ENCODE results near the gene KLF16.

KLF16 gene

GRCh38 chr19:1866693-1867348 lies 3.4 kb upstream of the KLF16 start:
- H3K9ac ChIP-seq (ENCODE audit: low read length), result no peak overlapping the region
- TF ChIP-seq CTCF (IDR thresholded peaks at IDR 0.05; ENCODE audit: low read length) (no peak), EZH2phosphoT487 (IDR thresholded peaks at IDR 0.05; ENCODE audit: low read length) (no peak)
- H3K36me3 ChIP-seq (replicated peaks; ENCODE audit: insufficient read depth, low read length), result no peaks in the 10 kb centered on the region
- H3K79me2 ChIP-seq (ENCODE audit: low read length), result peaks cover 28% of the 10 kb centered on the region
- H3F3A ChIP-seq (ENCODE audit: insufficient read depth, low read length), result peaks cover 14% of the 10 kb centered on the region; the same call in 1 of the 2 replicates
- DNase-seq, result no peak
- H2AFZ ChIP-seq (ENCODE audit: low read length), result no peak overlapping the region
- no peak overlapping the region for H3K27ac ChIP-seq (ENCODE audit: low read length)
- H3K4me2 ChIP-seq (ENCODE audit: low read depth, low read length), result no peak overlapping the region
- no peaks in the 10 kb centered on the region for H3K9me2 ChIP-seq (replicated peaks; ENCODE audit: insufficient read depth, low read length)
- H3K4me3 ChIP-seq (ENCODE audit: low read length), result no peak overlapping the region
- no peaks in the 10 kb centered on the region for H4K20me1 ChIP-seq (ENCODE audit: insufficient read depth, low read length)
- peaks cover 9% of the 10 kb centered on the region for H3K4me1 ChIP-seq (ENCODE audit: low read length)
- H3K27me3 ChIP-seq (replicated peaks; ENCODE audit: insufficient read depth, low read length), result no peaks in the 10 kb centered on the region
- H3K9me3 ChIP-seq (replicated peaks; ENCODE audit: insufficient read depth, low read length), result no peaks in the 10 kb centered on the region

- no peak for DNase-seq
- H3K27me3 ChIP-seq (replicated peaks; ENCODE audit: insufficient read depth, low read length), result no peaks in the 10 kb centered on the region
- H3K4me1 ChIP-seq (ENCODE audit: low read length), result peaks cover 15% of the 10 kb centered on the region
- no peaks in the 10 kb centered on the region for H4K20me1 ChIP-seq (ENCODE audit: insufficient read depth, low read length)
- peak overlapping the region; percentile 92; the same call in 1 of the 2 replicates for H3K27ac ChIP-seq (ENCODE audit: low read length)
- H3F3A ChIP-seq (ENCODE audit: insufficient read depth, low read length), result peaks cover 14% of the 10 kb centered on the region; the same call in 1 of the 2 replicates
- peak overlapping the region; percentile 95 for H2AFZ ChIP-seq (ENCODE audit: low read length)
- TF ChIP-seq CTCF (IDR thresholded peaks at IDR 0.05; ENCODE audit: low read length) (no peak), EZH2phosphoT487 (IDR thresholded peaks at IDR 0.05; ENCODE audit: low read length) (no peak), EZH2 (optimal IDR thresholded peaks at IDR 0.05; ENCODE audit: low read depth, low read length) (no peak)
- H3K9ac ChIP-seq (ENCODE audit: low read length), result peak overlapping the region; percentile 98
- no peaks in the 10 kb centered on the region for H3K9me2 ChIP-seq (replicated peaks; ENCODE audit: insufficient read depth, low read length)
- no peaks in the 10 kb centered on the region for H3K9me3 ChIP-seq (replicated peaks; ENCODE audit: insufficient read depth, low read length)
- peak overlapping the region; percentile 96 for H3K4me2 ChIP-seq (ENCODE audit: low read depth, low read length)
- no peaks in the 10 kb centered on the region for H3K36me3 ChIP-seq (replicated peaks; ENCODE audit: insufficient read depth, low read length)
- H3K4me3 ChIP-seq (ENCODE audit: low read length), result peak overlapping the region; percentile 72
- peaks cover 31% of the 10 kb centered on the region for H3K79me2 ChIP-seq (ENCODE audit: low read length)
These were observed 2.0 kb upstream of the KLF16 start for GRCh38 chr19:1865172-1866010.

- Histone ChIP-seq H3K36me3 (replicated peaks; ENCODE audit: insufficient read depth, low read length) (no peaks in the 10 kb centered on the region), H3K4me1 (ENCODE audit: low read length) (peaks cover 15% of the 10 kb centered on the region), H3K27me3 (replicated peaks; ENCODE audit: insufficient read depth, low read length) (no peaks in the 10 kb centered on the region), H4K20me1 (ENCODE audit: insufficient read depth, low read length) (no peaks in the 10 kb centered on the region), H3K9ac (ENCODE audit: low read length) (peak overlapping the region; percentile 98), H2AFZ (ENCODE audit: low read length) (peak overlapping the region; percentile 95), H3F3A (ENCODE audit: insufficient read depth, low read length) (peaks cover 14% of the 10 kb centered on the region; the same call in 1 of the 2 replicates), H3K4me3 (ENCODE audit: low read length) (peak overlapping the region; percentile 72), H3K9me2 (replicated peaks; ENCODE audit: insufficient read depth, low read length) (no peaks in the 10 kb centered on the region), H3K4me2 (ENCODE audit: low read depth, low read length) (peak overlapping the region; percentile 96), H3K9me3 (replicated peaks; ENCODE audit: insufficient read depth, low read length) (no peaks in the 10 kb centered on the region), H3K27ac (ENCODE audit: low read length) (peak overlapping the region; percentile 92), H3K79me2 (ENCODE audit: low read length) (peaks cover 39% of the 10 kb centered on the region)
- DNase-seq, result peak; percentile 85
- TF ChIP-seq EZH2phosphoT487 (IDR thresholded peaks at IDR 0.05; ENCODE audit: low read length) (no peak), CTCF (IDR thresholded peaks at IDR 0.05; ENCODE audit: low read length) (peak; percentile 85)
These were observed 1.2 kb upstream of the KLF16 start for GRCh38 chr19:1864480-1865171.

Measured in MM.1S (cell line).